GM19438 (cell line): ENCODE results near the gene USH2A.

Experiments
- ATAC-seq: cut with Tn5 transposase; IDR thresholded peaks from one replicate; pipeline ENCODE4 v1.9.1; 2021; ENCODE audit warnings: low read depth; ENCODE audit not compliant: unreplicated experiment

Gene USH2A

GRCh38 chr1:215583185-215583749 lies 840.0 kb downstream of the USH2A start:
- ATAC-seq = no peak

GRCh38 chr1:215581896-215582295 lies 841.4 kb downstream of the USH2A start:
- no peak for ATAC-seq
